ENCODE data around the gene MISP.

GRCh38 chr19:789701-790060 is 38.8 kb downstream of the MISP start:
- no peak for TF ChIP-seq EZH2phosphoT487 (IDR thresholded peaks at IDR 0.05)
- TF ChIP-seq, protein P1, sequence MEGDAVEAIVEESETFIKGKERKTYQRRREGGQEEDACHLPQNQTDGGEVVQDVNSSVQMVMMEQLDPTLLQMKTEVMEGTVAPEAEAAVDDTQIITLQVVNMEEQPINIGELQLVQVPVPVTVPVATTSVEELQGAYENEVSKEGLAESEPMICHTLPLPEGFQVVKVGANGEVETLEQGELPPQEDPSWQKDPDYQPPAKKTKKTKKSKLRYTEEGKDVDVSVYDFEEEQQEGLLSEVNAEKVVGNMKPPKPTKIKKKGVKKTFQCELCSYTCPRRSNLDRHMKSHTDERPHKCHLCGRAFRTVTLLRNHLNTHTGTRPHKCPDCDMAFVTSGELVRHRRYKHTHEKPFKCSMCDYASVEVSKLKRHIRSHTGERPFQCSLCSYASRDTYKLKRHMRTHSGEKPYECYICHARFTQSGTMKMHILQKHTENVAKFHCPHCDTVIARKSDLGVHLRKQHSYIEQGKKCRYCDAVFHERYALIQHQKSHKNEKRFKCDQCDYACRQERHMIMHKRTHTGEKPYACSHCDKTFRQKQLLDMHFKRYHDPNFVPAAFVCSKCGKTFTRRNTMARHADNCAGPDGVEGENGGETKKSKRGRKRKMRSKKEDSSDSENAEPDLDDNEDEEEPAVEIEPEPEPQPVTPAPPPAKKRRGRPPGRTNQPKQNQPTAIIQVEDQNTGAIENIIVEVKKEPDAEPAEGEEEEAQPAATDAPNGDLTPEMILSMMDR (IDR thresholded peaks at IDR 0.05): no peak

All from neural progenitor cell (in vitro differentiated cells).